HG03103 (cell line): Measurements from ENCODE around the gene POLR3G.

Source experiments
- ATAC-seq: cut with Tn5 transposase; IDR thresholded peaks from one replicate; pipeline ENCODE4 v1.9.1; 2021; ENCODE audit warnings: low read depth; ENCODE audit not compliant: unreplicated experiment

The POLR3G gene

GRCh38 chr5:90549729-90550275 lies 75.1 kb downstream of the POLR3G start:
- ATAC-seq = no peak

GRCh38 chr5:90550963-90551362 lies 76.3 kb downstream of the POLR3G start:
- ATAC-seq = no peak

GRCh38 chr5:90551376-90551775 lies 76.7 kb downstream of the POLR3G start:
- no peak for ATAC-seq

GRCh38 chr5:90553711-90554110 lies 79.0 kb downstream of the POLR3G start:
- ATAC-seq = no peak

- no peak for ATAC-seq
Measured at GRCh38 chr5:90554358-90555006, 79.8 kb downstream of the POLR3G start.

- ATAC-seq = no peak
Measured at GRCh38 chr5:90555666-90556065, 81.0 kb downstream of the POLR3G start.

- no peak for ATAC-seq
Measured at GRCh38 chr5:90557391-90557790, 82.7 kb downstream of the POLR3G start.

GRCh38 chr5:90557871-90558270 lies 83.2 kb downstream of the POLR3G start:
- ATAC-seq = no peak

GRCh38 chr5:90558344-90559192 lies 83.9 kb downstream of the POLR3G start, which contains the start of gene ADGRV1:
Gene ADGRV1, plus strand, starts transcription at chr5:90558797. Its CDS starts 99 bp downstream, at chr5:90558896.
- ATAC-seq = no peak

GRCh38 chr5:90560771-90561170 lies 86.1 kb downstream of the POLR3G start:
- ATAC-seq = no peak

GRCh38 chr5:90561766-90562165 lies 87.1 kb downstream of the POLR3G start:
- ATAC-seq = no peak

GRCh38 chr5:90562341-90562740 lies 87.7 kb downstream of the POLR3G start:
- no peak for ATAC-seq

GRCh38 chr5:90563108-90563507 lies 88.4 kb downstream of the POLR3G start:
- no peak for ATAC-seq
